Loucy (cell line): Measurements from ENCODE around the gene AHRR.

Source experiments
- H2AFZ ChIP-seq: fragments of 200-600 bp; sonication (generic); 2 replicates; pipeline ENCODE4 v1.6.0; 2016; ENCODE audit warnings: antibody characterized with exemption, mild to moderate bottlenecking, low read length, moderate library complexity
- H3F3A ChIP-seq: fragments of 200-600 bp; 2 replicates; pipeline ENCODE4 v1.6.0; 2016; ENCODE audit warnings: antibody characterized with exemption, low read depth, mild to moderate bottlenecking
- H3K27me3 ChIP-seq: fragments of 200-600 bp; sonication (generic); 2 replicates; pipeline ENCODE4 v1.6.1; 2014; ENCODE audit warnings: low read length, mild to moderate bottlenecking; ENCODE audit not compliant: insufficient read depth, poor library complexity, severe bottlenecking
- H3K36me3 ChIP-seq: fragments of 200-600 bp; sonication (generic); 2 replicates; pipeline ENCODE4 v1.6.1; 2016; ENCODE audit warnings: low read length; ENCODE audit not compliant: insufficient read depth
- H3K4me1 ChIP-seq: fragments of 200-600 bp; sonication (generic); 2 replicates; pipeline ENCODE4 v1.5.1; 2014; ENCODE audit warnings: low read length, mild to moderate bottlenecking; ENCODE audit not compliant: insufficient read depth, poor library complexity, severe bottlenecking
- H3K4me2 ChIP-seq: fragments of 200-600 bp; sonication (generic); 2 replicates; pipeline ENCODE4 v1.6.0; 2014; ENCODE audit warnings: antibody characterized with exemption, low read length, low read depth, mild to moderate bottlenecking; ENCODE audit not compliant: poor library complexity, severe bottlenecking
- H3K4me3 ChIP-seq: fragments of 200-600 bp; sonication (generic); 2 replicates; pipeline ENCODE4 v1.5.1; 2014; ENCODE audit warnings: low read length, mild to moderate bottlenecking, mixed read lengths; ENCODE audit not compliant: poor library complexity, severe bottlenecking
- H3K79me2 ChIP-seq: fragments of 200-600 bp; sonication (generic); 2 replicates; pipeline ENCODE4 v1.6.1; 2014; ENCODE audit warnings: low read length; ENCODE audit not compliant: insufficient read depth
- H3K9ac ChIP-seq: fragments of 200-600 bp; sonication (generic); 2 replicates; pipeline ENCODE4 v1.6.0; 2014; ENCODE audit warnings: mild to moderate bottlenecking, low read depth, low read length, moderate library complexity; ENCODE audit not compliant: poor library complexity, severe bottlenecking
- H3K9me2 ChIP-seq: fragments of 200-600 bp; sonication (generic); replicated peaks from 2 replicates; pipeline ENCODE4 v1.6.1; 2016; ENCODE audit warnings: low read depth, low read length, mixed read lengths
- H3K9me3 ChIP-seq: fragments of 200-600 bp; sonication (generic); 2 replicates; pipeline ENCODE4 v1.6.1; 2014; ENCODE audit warnings: mild to moderate bottlenecking, antibody characterized with exemption, low read length, low read depth; ENCODE audit not compliant: insufficient read depth
- H4K20me1 ChIP-seq: fragments of 200-600 bp; sonication (generic); 2 replicates; pipeline ENCODE4 v1.6.0; 2014; ENCODE audit warnings: antibody characterized with exemption, low read length, mild to moderate bottlenecking; ENCODE audit not compliant: insufficient read depth, poor library complexity, severe bottlenecking
- EZH2phosphoT487 ChIP-seq: fragments of 200-600 bp; IDR thresholded peaks from 2 replicates; pipeline ENCODE4 v1.6.1; 2018; ENCODE audit warnings: antibody characterized with exemption, mild to moderate bottlenecking, moderate library complexity, borderline replicate concordance
- TF ChIP-seq, protein P1 (sequence below): fragments of 200-600 bp; sonication (generic); conservative IDR thresholded peaks from 2 replicates; pipeline ENCODE4 v1.5.1; 2014; ENCODE audit warnings: mild to moderate bottlenecking, antibody characterized with exemption, low read length

AHRR gene

DNA sequence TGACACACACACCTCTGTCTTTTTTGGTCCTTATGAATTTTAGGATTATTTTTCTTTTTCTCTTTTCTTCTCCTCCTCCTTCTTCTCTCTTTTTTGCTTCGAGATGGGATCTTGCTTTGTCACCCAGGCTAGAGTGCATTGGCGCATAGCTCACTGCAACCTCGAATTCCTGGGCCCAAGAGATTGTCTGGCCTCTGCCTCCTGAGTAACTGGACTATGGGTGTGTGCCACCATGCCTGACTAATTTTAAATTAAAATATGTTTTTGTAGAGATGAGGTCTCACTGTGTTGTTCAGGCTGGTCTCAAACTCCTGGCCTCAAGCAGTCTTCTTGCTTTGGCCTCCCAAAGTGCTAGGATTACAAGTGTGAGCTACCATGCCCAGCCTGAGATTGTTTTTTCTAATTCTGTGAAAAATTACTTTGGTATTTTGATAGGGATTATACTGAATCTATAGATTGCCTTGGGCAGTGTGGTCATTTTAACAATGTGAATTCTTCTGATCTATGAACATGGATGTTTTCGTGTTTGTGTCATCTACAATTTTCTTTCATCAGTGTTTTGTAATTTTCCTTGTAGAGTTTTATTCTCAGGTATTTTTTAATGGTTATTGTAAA lies 7.7 kb downstream of the AHRR start:
- Histone ChIP-seq H2AFZ (no peak overlapping the region), H3K9me2 (no peaks in the 10 kb centered on the region), H3K4me2 (no peak overlapping the region), H3K4me3 (no peak overlapping the region), H3K4me1 (peaks cover 6% of the 10 kb centered on the region), H3K9ac (no peak overlapping the region), H3K27me3 (no peaks in the 10 kb centered on the region), H4K20me1 (no peaks in the 10 kb centered on the region), H3F3A (no peaks in the 10 kb centered on the region), H3K36me3 (no peaks in the 10 kb centered on the region), H3K79me2 (no peaks in the 10 kb centered on the region), H3K9me3 (no peaks in the 10 kb centered on the region)
- TF ChIP-seq, protein P1, sequence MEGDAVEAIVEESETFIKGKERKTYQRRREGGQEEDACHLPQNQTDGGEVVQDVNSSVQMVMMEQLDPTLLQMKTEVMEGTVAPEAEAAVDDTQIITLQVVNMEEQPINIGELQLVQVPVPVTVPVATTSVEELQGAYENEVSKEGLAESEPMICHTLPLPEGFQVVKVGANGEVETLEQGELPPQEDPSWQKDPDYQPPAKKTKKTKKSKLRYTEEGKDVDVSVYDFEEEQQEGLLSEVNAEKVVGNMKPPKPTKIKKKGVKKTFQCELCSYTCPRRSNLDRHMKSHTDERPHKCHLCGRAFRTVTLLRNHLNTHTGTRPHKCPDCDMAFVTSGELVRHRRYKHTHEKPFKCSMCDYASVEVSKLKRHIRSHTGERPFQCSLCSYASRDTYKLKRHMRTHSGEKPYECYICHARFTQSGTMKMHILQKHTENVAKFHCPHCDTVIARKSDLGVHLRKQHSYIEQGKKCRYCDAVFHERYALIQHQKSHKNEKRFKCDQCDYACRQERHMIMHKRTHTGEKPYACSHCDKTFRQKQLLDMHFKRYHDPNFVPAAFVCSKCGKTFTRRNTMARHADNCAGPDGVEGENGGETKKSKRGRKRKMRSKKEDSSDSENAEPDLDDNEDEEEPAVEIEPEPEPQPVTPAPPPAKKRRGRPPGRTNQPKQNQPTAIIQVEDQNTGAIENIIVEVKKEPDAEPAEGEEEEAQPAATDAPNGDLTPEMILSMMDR: no peak
- no peak for TF ChIP-seq EZH2phosphoT487

DNA sequence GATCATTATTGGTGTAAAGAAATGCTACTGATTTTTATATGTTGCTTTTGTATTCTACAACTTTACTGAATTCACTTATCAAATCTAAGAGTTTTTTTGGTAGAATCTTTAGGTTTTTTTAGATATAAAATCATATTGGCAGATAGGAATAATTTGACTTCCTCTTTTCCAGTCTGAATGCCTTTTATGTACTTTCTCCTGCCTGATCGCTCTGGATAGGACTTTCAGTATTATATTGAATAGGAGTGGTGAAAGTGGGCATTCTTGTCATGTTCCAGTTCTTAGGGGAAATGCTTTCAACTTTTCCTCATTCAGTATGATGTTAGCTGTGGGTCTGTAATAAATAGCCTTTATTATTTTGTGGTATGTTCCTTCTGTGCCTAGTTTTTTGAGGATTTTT lies 8.3 kb downstream of the AHRR start:
- no peak overlapping the region for H3K4me2 ChIP-seq
- H2AFZ ChIP-seq: no peak overlapping the region
- no peaks in the 10 kb centered on the region for H3K36me3 ChIP-seq
- no peaks in the 10 kb centered on the region for H3K79me2 ChIP-seq
- H3K9me3 ChIP-seq: no peaks in the 10 kb centered on the region
- H3K4me3 ChIP-seq: no peak overlapping the region
- no peaks in the 10 kb centered on the region for H3K27me3 ChIP-seq
- H3F3A ChIP-seq: no peaks in the 10 kb centered on the region
- H3K9ac ChIP-seq: no peak overlapping the region
- TF ChIP-seq, protein P1: no peak
- no peak for TF ChIP-seq EZH2phosphoT487
- H3K9me2 ChIP-seq: no peaks in the 10 kb centered on the region
- H4K20me1 ChIP-seq: no peaks in the 10 kb centered on the region
- peaks cover 10% of the 10 kb centered on the region for H3K4me1 ChIP-seq

DNA sequence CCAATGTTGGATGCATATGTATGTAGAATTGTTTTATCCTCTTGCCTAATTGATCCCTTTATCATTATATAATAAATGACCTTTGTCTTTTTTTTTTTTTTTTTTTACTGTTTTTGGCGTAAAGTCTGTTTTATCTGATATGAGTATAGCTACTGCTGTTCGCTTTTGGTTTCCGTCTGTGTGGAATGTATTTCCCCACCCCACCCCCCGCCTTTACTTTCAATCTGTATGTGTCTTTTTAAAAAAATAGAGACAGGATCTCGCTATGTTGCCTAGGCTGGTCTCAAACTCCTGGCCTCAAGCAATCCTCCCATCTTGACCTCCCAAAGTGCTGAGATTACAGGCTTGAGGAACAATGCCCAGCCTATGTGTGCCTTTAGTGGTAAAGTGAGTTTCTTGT lies 11.3 kb downstream of the AHRR start:
- TF ChIP-seq, protein P1: no peak
- no peak for TF ChIP-seq EZH2phosphoT487
- Histone ChIP-seq H3K4me2 (no peak overlapping the region), H3K4me1 (peaks cover 24% of the 10 kb centered on the region), H4K20me1 (no peaks in the 10 kb centered on the region), H3K9me3 (no peaks in the 10 kb centered on the region), H3K36me3 (no peaks in the 10 kb centered on the region), H2AFZ (no peak overlapping the region), H3K79me2 (no peaks in the 10 kb centered on the region), H3K9me2 (no peaks in the 10 kb centered on the region), H3F3A (no peaks in the 10 kb centered on the region), H3K4me3 (no peak overlapping the region), H3K27me3 (no peaks in the 10 kb centered on the region), H3K9ac (no peak overlapping the region)
